H1 (cell line): Measurements from ENCODE around the gene DLX2. TPM values are rescaled to one million over a fixed set of nuclear protein-coding genes. Genes with fewer than 3 reads are reported as not detected.

Experiments used
- CTCF ChIA-PET: fragments of 300-600 bp; sonication (Branson Sonifier 250); formaldehyde crosslinking; loops from one replicate; lab custom pipeline; 2021; ENCODE audit not compliant: partially characterized antibody; lab: Charles Lee
- POLR2A ChIA-PET: fragments of 300-600 bp; sonication (Branson Sonifier 250); formaldehyde crosslinking; loops from one replicate; lab custom pipeline; 2021; ENCODE audit warnings: inconsistent platforms; ENCODE audit not compliant: partially characterized antibody; lab: Charles Lee
- DNase-seq, 2 experiments: peaks; one replicate each; pipeline versions ENCODE4 v3.0.0 to v3.0.0-alpha.2; 2010 to 2022; ENCODE audit warnings: low spot score in 2 of 2, low read depth in 1 of 2, mixed read lengths in 1 of 2
- FAIRE-seq: peaks from 2 replicates; lab custom pipeline; 2011; peaks lifted over from hg19 to GRCh38; lab: Jason Lieb, UNC
- H2AFZ ChIP-seq: 2 replicates; pipeline ENCODE4 v1.8.1; 2012; ENCODE audit warnings: low read length, inconsistent platforms
- H2AK5ac ChIP-seq: 2 replicates; pipeline ENCODE4 v1.6.1; 2013; ENCODE audit warnings: low read depth, low read length
- H2BK120ac ChIP-seq: replicated peaks from 2 replicates; pipeline ENCODE3; 2013; ENCODE audit warnings: low read depth, low read length, inconsistent platforms
- H2BK12ac ChIP-seq: 2 replicates; pipeline ENCODE4 v1.6.1; 2013; ENCODE audit warnings: low read depth, low read length
- H2BK15ac ChIP-seq: 2 replicates; pipeline ENCODE4 v1.6.1; 2013; ENCODE audit warnings: low read length
- H2BK20ac ChIP-seq: 2 replicates; pipeline ENCODE4 v1.6.1; 2013; ENCODE audit warnings: low read length
- H2BK5ac ChIP-seq: 2 replicates; pipeline ENCODE4 v1.6.1; 2013; ENCODE audit warnings: low read depth, low read length
- H3K14ac ChIP-seq: 2 replicates; pipeline ENCODE4 v1.6.1; 2013; ENCODE audit warnings: inconsistent platforms; ENCODE audit not compliant: insufficient read length
- H3K18ac ChIP-seq: 2 replicates; pipeline ENCODE4 v1.6.1; 2013; ENCODE audit warnings: low read length; ENCODE audit errors: extremely low read depth
- H3K23ac ChIP-seq: 2 replicates; pipeline ENCODE4 v1.6.1; 2013; ENCODE audit warnings: inconsistent platforms; ENCODE audit not compliant: insufficient read length
- H3K23me2 ChIP-seq: 2 replicates; pipeline ENCODE4 v1.6.1; 2013; ENCODE audit warnings: low read depth, low read length
- H3K27ac ChIP-seq: 2 replicates; pipeline ENCODE4 v1.6.1; 2011; ENCODE audit warnings: low read depth, low read length, inconsistent platforms
- H3K27me3 ChIP-seq, 4 experiments: replicated peaks in 1 of 4; 1 replicate in 1 of 4; 2 replicates in 3 of 4; pipeline versions ENCODE4 v1.6.1 to v1.8.1; 2011 to 2013; ENCODE audit warnings: low read length in 3 of 4, mild to moderate bottlenecking in 3 of 4, inconsistent platforms in 2 of 4, mixed read lengths in 2 of 4, moderate library complexity in 1 of 4; ENCODE audit not compliant: control insufficient read depth in 3 of 4, insufficient read depth in 3 of 4; ENCODE audit errors: extremely low read depth in 1 of 4
- H3K36me3 ChIP-seq, 4 experiments: 2 replicates each; pipeline versions ENCODE4 v1.6.1 to v1.8.1; 2011 to 2013; ENCODE audit warnings: mild to moderate bottlenecking in 4 of 4, low read length in 3 of 4, moderate library complexity in 2 of 4, control low read depth in 1 of 4, inconsistent platforms in 1 of 4; ENCODE audit not compliant: insufficient read depth in 4 of 4, control insufficient read depth in 2 of 4
- H3K4ac ChIP-seq: replicated peaks from 2 replicates; pipeline ENCODE3; 2013; ENCODE audit warnings: low read length, low read depth, mixed read lengths, inconsistent platforms; ENCODE audit not compliant: insufficient read length
- H3K4me1 ChIP-seq, 4 experiments: replicated peaks in 1 of 4; 1 replicate in 1 of 4; 2 replicates in 3 of 4; pipeline versions ENCODE4 v1.6.1 to v1.8.1; 2011 to 2013; ENCODE audit warnings: low read length in 3 of 4, inconsistent platforms in 2 of 4, mixed read lengths in 1 of 4; ENCODE audit not compliant: insufficient read depth in 4 of 4, control insufficient read depth in 3 of 4
- H3K4me2 ChIP-seq, 2 experiments: 2 replicates each; pipeline versions ENCODE4 v1.6.1 to v1.8.1; 2011 to 2013; ENCODE audit warnings: low read depth in 2 of 2, low read length in 2 of 2, control low read depth in 1 of 2, inconsistent platforms in 1 of 2, mild to moderate bottlenecking in 1 of 2; ENCODE audit not compliant: insufficient read depth in 1 of 2
- H3K4me3 ChIP-seq, 4 experiments: fragments of 200-600, 300-600 bp in 1 of 4; sonication (generic), shearing (Covaris generic), sonication (Bioruptor Twin) in 1 of 4; 2 replicates each; pipeline versions ENCODE4 v1.5.1 to v1.8.1; 2011 to 2016; ENCODE audit warnings: low read length in 4 of 4, low read depth in 3 of 4, control low read depth in 2 of 4, inconsistent platforms in 2 of 4, mild to moderate bottlenecking in 2 of 4, mixed read lengths in 1 of 4, moderate library complexity in 1 of 4; ENCODE audit not compliant: insufficient read depth in 2 of 4; ENCODE audit errors: extremely low read depth in 1 of 4
- H3K56ac ChIP-seq: replicated peaks from 2 replicates; pipeline ENCODE3; 2013; ENCODE audit warnings: low read depth, mild to moderate bottlenecking, mixed read lengths, low read length, inconsistent platforms; ENCODE audit not compliant: insufficient read length
- H3K79me1 ChIP-seq: 2 replicates; pipeline ENCODE4 v1.6.1; 2013; ENCODE audit warnings: low read depth, low read length, control low read depth
- H3K79me2 ChIP-seq, 2 experiments: 2 replicates each; pipeline versions ENCODE4 v1.6.1 to v1.8.1; 2012 to 2013; ENCODE audit warnings: low read length in 2 of 2, mild to moderate bottlenecking in 2 of 2, inconsistent platforms in 1 of 2; ENCODE audit not compliant: insufficient read depth in 2 of 2, control insufficient read depth in 1 of 2
- H3K9ac ChIP-seq, 4 experiments: replicated peaks in 1 of 4; 1 replicate in 1 of 4; 2 replicates in 3 of 4; pipeline versions ENCODE4 v1.6.1 to v1.8.1; 2011 to 2013; ENCODE audit warnings: low read depth in 3 of 4, low read length in 3 of 4, control low read depth in 2 of 4, mild to moderate bottlenecking in 2 of 4, moderate library complexity in 2 of 4, inconsistent platforms in 1 of 4; ENCODE audit errors: extremely low read depth in 1 of 4
- H3K9me3 ChIP-seq, 2 experiments: 2 replicates each; pipeline versions ENCODE4 v1.6.1 to v1.8.1; 2012 to 2013; ENCODE audit warnings: mild to moderate bottlenecking in 2 of 2, moderate library complexity in 2 of 2, control low read depth in 1 of 2, inconsistent platforms in 1 of 2, low read depth in 1 of 2, low read length in 1 of 2, mixed read lengths in 1 of 2; ENCODE audit not compliant: insufficient read depth in 2 of 2
- H4K20me1 ChIP-seq, 2 experiments: replicated peaks in 1 of 2; 2 replicates each; pipeline versions ENCODE3 to v1.8.1; 2011 to 2013; ENCODE audit warnings: inconsistent platforms in 2 of 2, low read length in 2 of 2, mild to moderate bottlenecking in 1 of 2; ENCODE audit not compliant: insufficient read depth in 2 of 2, control insufficient read depth in 1 of 2
- H4K5ac ChIP-seq: 2 replicates; pipeline ENCODE4 v1.6.1; 2013; ENCODE audit warnings: low read length, low read depth, mixed read lengths, inconsistent platforms; ENCODE audit not compliant: insufficient read length
- H4K8ac ChIP-seq: 2 replicates; pipeline ENCODE4 v1.8.0; 2013; ENCODE audit warnings: mild to moderate bottlenecking, moderate library complexity, low read length, inconsistent platforms; ENCODE audit not compliant: insufficient read depth; ENCODE audit errors: extremely low read depth
- H4K91ac ChIP-seq: replicated peaks from 2 replicates; pipeline ENCODE3; 2013; ENCODE audit warnings: low read length, mixed read lengths, inconsistent platforms; ENCODE audit not compliant: insufficient read length
- EP300 ChIP-seq, 2 experiments: IDR thresholded peaks; 1 replicate in 1 of 2; 2 replicates in 1 of 2; pipeline ENCODE4 v1.6.1; 2011 to 2012; ENCODE audit warnings: low read depth in 2 of 2, low read length in 2 of 2, mild to moderate bottlenecking in 2 of 2, borderline replicate concordance in 1 of 2, inconsistent platforms in 1 of 2, moderate library complexity in 1 of 2
- KDM4A ChIP-seq: IDR thresholded peaks from one replicate; pipeline ENCODE4 v1.7.1; 2012; ENCODE audit warnings: low read depth, mild to moderate bottlenecking, moderate library complexity, low read length, inconsistent platforms; ENCODE audit not compliant: severe bottlenecking
- RNF2 ChIP-seq: fragments of 200-900, 300-1000 bp; sonication (generic); IDR thresholded peaks from 2 replicates; pipeline ENCODE4 v1.7.1; 2016; ENCODE audit warnings: borderline replicate concordance, low read depth, mild to moderate bottlenecking, antibody characterized with exemption, low read length; ENCODE audit not compliant: poor library complexity, severe bottlenecking; ENCODE audit errors: missing control alignments
- WGBS, 2 experiments: shearing (Covaris generic) in 1 of 2; methylation state at CpG; one replicate each; pipeline versions ENCODE4 v1.1.6 to v1.1.7; 2013 to 2015; ENCODE audit warnings: low lambda C conversion rate in 2 of 2, mixed read lengths in 2 of 2, inconsistent platforms in 1 of 2, low coverage in 1 of 2, missing lambda C conversion rate in 1 of 2; ENCODE audit not compliant: insufficient replicate concordance in 2 of 2, insufficient coverage in 1 of 2, insufficient read length in 1 of 2; ENCODE audit errors: extremely low coverage in 1 of 2, missing lambda C conversion rate in 1 of 2; 5-methylcytosine and 5-hydroxymethylcytosine counted together
- polyA plus RNA-seq, 7 experiments: library from polyadenylated mRNA; depleted of rRNA in 3 of 7; stranded (reverse) in 5 of 7; unstranded in 2 of 7; fragments of >200 nt in 5 of 7; fragments of 200-250 nt in 2 of 7; gene quantifications; 1 replicate in 5 of 7; 2 replicates in 1 of 7; 4 replicates in 1 of 7; pipeline versions ENCODE4 v1.2.1 to v1.2.3, GENCODE V29; 2011 to 2013; ENCODE audit warnings: missing spikeins in 2 of 7, mixed read lengths in 2 of 7
- total RNA-seq: library from RNA; stranded (reverse); fragmentation: NEBNext Ultra II Directional; extraction: Animal tissue kit (Norgen Biotek cat#: 25700); gene quantifications from 2 replicates; pipeline ENCODE4 v1.2.1, GENCODE V29; 2021

DLX2 gene
- total and polyA plus RNA-seq, 2 of the 8 experiments (the other 6 are each of a cell fraction or from before 2014, with no cell fraction given): 0.45 TPM; not detected in 1

- H3K23me2 ChIP-seq: peaks cover 8% of the 10 kb centered on the region; the same call in 1 of the 2 replicates
- no peaks in the 10 kb centered on the region for H3K79me1 ChIP-seq
- no peak overlapping the region for H3K23ac ChIP-seq
- H2BK120ac ChIP-seq: no peak overlapping the region
- H2AFZ ChIP-seq: peak overlapping the region; percentile 67; the same call in 1 of the 2 replicates
- no peak overlapping the region for H2BK15ac ChIP-seq
- H3K4me2 ChIP-seq: peak overlapping the region; percentile 65 to 87
- peaks cover 4 to 7% of the 10 kb centered on the region in 2 experiments for H4K20me1 ChIP-seq
- no peaks in the 10 kb centered on the region for H3K36me3 ChIP-seq
- H3K4me3 ChIP-seq: peak overlapping the region in 3 of 4 experiments; percentile 23 to 55 (median 38); a peak in 6 of 8 replicates
- H3K56ac ChIP-seq: no peak overlapping the region
- DNase-seq (no peak), FAIRE-seq (no peak)
- H3K9me3 ChIP-seq: no peaks in the 10 kb centered on the region
- CTCF ChIA-PET: interaction anchor here (1.4 to 11.7 kb wide), 4 partner anchors 18 to 511 kb away, joined by 4 to 198 read pairs (median 47); partner anchors contain the start of gene DLX1
- no peak overlapping the region for H4K5ac ChIP-seq
- 0 out of 2 replicates have a peak overlapping the region, but pooled peaks have one; percentile 11 for H2BK12ac ChIP-seq
- peaks cover 57 to 76% (median 69%) of the 10 kb centered on the region in 4 experiments for H3K27me3 ChIP-seq
- H3K9ac ChIP-seq: no peak overlapping the region
- H3K18ac ChIP-seq: no peak overlapping the region
- no peak overlapping the region for H2BK5ac ChIP-seq
- peaks cover 4 to 25% (median 14%) of the 10 kb centered on the region in 4 experiments; a peak in 6 of 7 replicates for H3K4me1 ChIP-seq
- peak overlapping the region; percentile 40; the same call in 1 of the 2 replicates for H2BK20ac ChIP-seq
- POLR2A ChIA-PET: interaction anchor here (0.9 to 16.0 kb wide), 3 partner anchors 8 to 22 kb away, joined by 3 to 184 read pairs (median 5); partner anchors contain the start of gene DLX1
- H3K4ac ChIP-seq: no peak overlapping the region
- no peaks in the 10 kb centered on the region for H3K79me2 ChIP-seq
- H4K8ac ChIP-seq: no peak overlapping the region
- H2AK5ac ChIP-seq: no peak overlapping the region
- no peak overlapping the region for H3K27ac ChIP-seq
- H3K14ac ChIP-seq: no peak overlapping the region
- H4K91ac ChIP-seq: no peak overlapping the region
- 6% methylated on average over 22 of the region's 29 CpGs; no CpG with 5 or more reads in 1 of the 2 experiments for WGBS, 2 experiments
- TF ChIP-seq RNF2 (peak; percentile 78), KDM4A (peak; percentile 20), EP300 (IDR thresholded peaks at IDR 0.05; ENCODE audit: borderline replicate concordance in 1 of 2, low read depth in 2 of 2, low read length in 2 of 2) (no peak)
Measured at GRCh38 chr2:172109256-172109987, 6.7 kb upstream of the DLX2 start.
